T-helper 1 cell treated with Interleukin-12 subunit alpha and Interleukin-12 subunit beta and Interleukin-4 antibody, amounts not matched to agents 30 μg/mL and 1 μg/mL, for 36 hours (primary cell): ENCODE results near the gene EPHA6.
"Not testable (repeated sequence)": the region's sequence is repeated elsewhere in the genome, so short reads cannot be mapped to it uniquely, and the experiment has no call there.

ENCODE experiments used
- H3K27ac Mint-ChIP-seq: one replicate; pipeline ENCODE4 v1.8.0; 2021; ENCODE audit warnings: mild to moderate bottlenecking, mixed read lengths
- H3K27me3 Mint-ChIP-seq: one replicate; pipeline ENCODE4 v1.8.0; 2021; ENCODE audit warnings: low read depth, mixed read lengths
- H3K36me3 Mint-ChIP-seq: one replicate; pipeline ENCODE4 v1.8.0; 2021; ENCODE audit warnings: low read depth, mixed read lengths
- H3K4me1 Mint-ChIP-seq: one replicate; pipeline ENCODE4 v1.8.0; 2021; ENCODE audit warnings: low read depth, mixed read lengths
- H3K4me3 Mint-ChIP-seq: one replicate; pipeline ENCODE4 v1.8.0; 2021; ENCODE audit warnings: mild to moderate bottlenecking, moderate library complexity, mixed read lengths
- H3K9me3 Mint-ChIP-seq: one replicate; pipeline ENCODE4 v1.8.0; 2021; ENCODE audit warnings: mixed read lengths

The EPHA6 gene

DNA sequence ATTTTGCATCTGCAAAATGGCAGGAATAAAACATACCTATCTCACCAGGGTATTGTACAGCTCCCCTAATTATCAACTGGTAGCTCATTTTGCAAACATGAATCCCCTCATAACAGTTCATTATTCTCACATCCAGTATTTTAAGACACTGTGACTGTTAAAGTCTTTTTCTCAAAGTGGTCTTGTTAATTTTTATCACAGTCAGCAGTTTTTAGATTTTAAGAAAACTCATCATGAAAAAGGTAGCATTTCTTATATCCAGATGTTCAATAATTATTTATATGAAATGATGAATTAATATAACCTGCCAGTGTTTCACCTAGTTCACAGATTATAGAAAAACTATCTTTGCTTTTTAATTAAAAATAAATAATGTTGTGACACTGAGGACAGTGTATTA is 595.2 kb downstream of the EPHA6 start:
- Mint-ChIP-seq H3K4me3 (no peak overlapping the region), H3K4me1 (no peaks in the 10 kb centered on the region), H3K27me3 (no peaks in the 10 kb centered on the region), H3K9me3 (no peaks in the 10 kb centered on the region), H3K27ac (no peak overlapping the region), H3K36me3 (no peaks in the 10 kb centered on the region)

DNA sequence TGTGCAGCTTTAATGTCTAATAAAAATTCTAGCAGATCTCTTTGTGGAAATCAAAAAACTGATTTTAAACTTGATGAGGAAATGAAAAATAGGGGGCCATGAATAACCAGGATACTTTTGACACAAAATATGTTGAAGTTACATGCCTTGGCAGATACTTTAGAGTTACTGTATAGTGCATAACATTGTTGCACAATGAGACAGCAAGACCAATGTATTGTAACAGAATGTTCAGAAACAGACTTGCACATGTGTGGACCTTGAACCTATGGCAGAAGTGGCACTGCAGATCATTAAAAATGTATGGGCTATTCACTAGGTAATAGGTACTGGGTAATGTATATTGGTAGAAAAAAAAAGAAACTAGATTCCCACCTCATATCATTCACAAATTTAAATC is 607.2 kb downstream of the EPHA6 start:
- H3K36me3 Mint-ChIP-seq = no peaks in the 10 kb centered on the region
- no peaks in the 10 kb centered on the region for H3K4me1 Mint-ChIP-seq
- no peaks in the 10 kb centered on the region for H3K27me3 Mint-ChIP-seq
- no peak overlapping the region for H3K27ac Mint-ChIP-seq
- H3K9me3 Mint-ChIP-seq = no peaks in the 10 kb centered on the region
- H3K4me3 Mint-ChIP-seq = no peak overlapping the region

- Mint-ChIP-seq H3K4me3 (no peak overlapping the region), H3K36me3 (no peaks in the 10 kb centered on the region), H3K27me3 (no peaks in the 10 kb centered on the region), H3K4me1 (no peaks in the 10 kb centered on the region), H3K9me3 (no peaks in the 10 kb centered on the region), H3K27ac (no peak overlapping the region)
Observed at GRCh38 chr3:97425002-97425401, 610.6 kb downstream of the EPHA6 start.

DNA sequence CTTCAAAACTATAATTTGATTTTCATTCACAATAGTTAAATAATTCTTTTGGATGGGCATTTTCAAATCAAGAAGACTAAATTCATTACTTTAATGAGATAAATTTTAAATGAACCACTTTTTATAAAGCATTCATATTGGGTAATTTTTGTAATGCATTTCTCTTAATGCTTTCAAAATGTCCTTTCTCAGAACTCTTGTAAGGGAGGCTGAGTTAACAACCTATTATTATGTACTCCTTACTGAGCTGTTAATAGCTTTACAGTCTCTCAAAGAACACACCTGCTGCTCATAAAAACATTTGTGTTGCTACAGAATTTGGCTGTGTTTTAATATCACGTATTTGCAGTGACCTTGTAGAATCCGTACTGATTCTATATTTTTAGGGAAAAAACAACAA is 616.2 kb downstream of the EPHA6 start:
- Mint-ChIP-seq H3K27me3 (no peaks in the 10 kb centered on the region), H3K9me3 (no peaks in the 10 kb centered on the region), H3K4me3 (no peak overlapping the region), H3K27ac (no peak overlapping the region), H3K4me1 (no peaks in the 10 kb centered on the region), H3K36me3 (no peaks in the 10 kb centered on the region)

GRCh38 chr3:97432914-97433313 is 618.5 kb downstream of the EPHA6 start:
- Mint-ChIP-seq H3K4me1 (no peaks in the 10 kb centered on the region), H3K9me3 (no peaks in the 10 kb centered on the region), H3K36me3 (no peaks in the 10 kb centered on the region), H3K27me3 (no peaks in the 10 kb centered on the region), H3K27ac (no peak overlapping the region), H3K4me3 (no peak overlapping the region)

- Mint-ChIP-seq H3K36me3 (no peaks in the 10 kb centered on the region), H3K27me3 (no peaks in the 10 kb centered on the region), H3K27ac (no peak overlapping the region), H3K4me3 (no peak overlapping the region), H3K4me1 (no peaks in the 10 kb centered on the region), H3K9me3 (no peaks in the 10 kb centered on the region)
Observed at GRCh38 chr3:97438131-97438530, 623.7 kb downstream of the EPHA6 start.

- H3K27ac Mint-ChIP-seq = no peak overlapping the region
- H3K27me3 Mint-ChIP-seq = no peaks in the 10 kb centered on the region
- no peaks in the 10 kb centered on the region for H3K4me1 Mint-ChIP-seq
Observed at GRCh38 chr3:97439373-97439772, 625.0 kb downstream of the EPHA6 start.

GRCh38 chr3:97464035-97464434 is 649.6 kb downstream of the EPHA6 start:
- Mint-ChIP-seq H3K4me1 (no peaks in the 10 kb centered on the region), H3K4me3 (no peak overlapping the region), H3K27me3 (no peaks in the 10 kb centered on the region), H3K9me3 (no peaks in the 10 kb centered on the region), H3K27ac (no peak overlapping the region), H3K36me3 (no peaks in the 10 kb centered on the region)

More at GRCh38 chr3:97439373-97439772, 625.0 kb downstream of the EPHA6 start:
- no peaks in the 10 kb centered on the region for H3K9me3 Mint-ChIP-seq
- H3K4me3 Mint-ChIP-seq = no peak overlapping the region
- H3K36me3 Mint-ChIP-seq = no peaks in the 10 kb centered on the region

GRCh38 chr3:97470481-97470880 is 656.1 kb downstream of the EPHA6 start:
- Mint-ChIP-seq H3K27me3 (no peaks in the 10 kb centered on the region), H3K9me3 (no peaks in the 10 kb centered on the region), H3K4me3 (no peak overlapping the region), H3K4me1 (no peaks in the 10 kb centered on the region), H3K27ac (no peak overlapping the region), H3K36me3 (no peaks in the 10 kb centered on the region)

DNA sequence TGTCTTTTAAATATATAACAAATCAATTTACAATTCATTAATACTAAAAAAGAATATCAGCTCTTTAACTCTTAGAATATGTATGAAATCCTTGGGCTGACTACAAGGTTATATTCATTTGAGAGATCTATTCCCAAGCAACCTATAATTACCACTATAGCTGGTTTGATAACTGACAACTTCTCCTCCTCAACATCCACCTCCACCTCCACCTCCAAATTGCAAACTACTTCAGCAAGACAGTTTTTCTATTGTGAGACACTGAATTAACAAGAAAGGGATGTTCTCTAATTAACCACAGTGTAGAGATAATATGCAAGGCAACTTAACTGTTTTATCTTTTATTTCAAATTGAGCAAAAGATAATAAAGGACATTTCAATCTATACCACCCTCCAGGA is 665.3 kb downstream of the EPHA6 start:
- H3K4me1 Mint-ChIP-seq = no peaks in the 10 kb centered on the region
- no peak overlapping the region for H3K27ac Mint-ChIP-seq
- H3K27me3 Mint-ChIP-seq = no peaks in the 10 kb centered on the region
- H3K4me3 Mint-ChIP-seq = no peak overlapping the region
- no peaks in the 10 kb centered on the region for H3K9me3 Mint-ChIP-seq
- no peaks in the 10 kb centered on the region for H3K36me3 Mint-ChIP-seq

DNA sequence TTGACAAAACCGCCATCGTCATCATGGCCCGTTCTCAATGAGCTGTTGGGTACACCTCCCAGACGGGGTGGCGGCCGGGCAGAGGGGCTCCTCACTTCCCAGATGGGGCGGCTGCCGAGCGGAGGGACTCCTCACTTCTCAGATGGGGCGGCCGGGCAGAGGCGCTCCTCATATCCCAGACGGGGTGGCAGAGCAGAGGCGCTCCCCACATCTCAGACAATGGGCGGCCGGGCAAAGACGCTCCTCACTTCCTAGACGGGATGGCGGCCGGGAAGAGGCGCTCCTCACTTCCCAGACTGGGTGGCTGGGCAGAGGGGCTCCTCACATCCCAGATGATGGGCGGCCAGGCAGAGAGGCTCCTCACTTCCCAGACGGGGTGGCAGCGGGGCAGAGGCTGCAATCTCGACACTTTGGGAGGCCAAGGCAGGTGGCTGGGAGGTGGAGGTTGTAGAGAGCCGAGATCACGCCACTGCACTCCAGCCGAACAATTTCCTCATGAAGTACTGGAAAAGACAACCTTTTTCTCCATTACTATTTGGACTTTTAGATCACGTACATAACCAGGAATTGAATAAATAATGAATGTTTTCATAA is 666.4 kb downstream of the EPHA6 start:
- not testable (repeated sequence) for H3K9me3 Mint-ChIP-seq, H3K4me3 Mint-ChIP-seq, H3K27ac Mint-ChIP-seq, H3K4me1 Mint-ChIP-seq, H3K27me3 Mint-ChIP-seq, H3K36me3 Mint-ChIP-seq

- H3K36me3 Mint-ChIP-seq = no peaks in the 10 kb centered on the region
- no peak overlapping the region for H3K4me3 Mint-ChIP-seq
- no peak overlapping the region for H3K27ac Mint-ChIP-seq
- no peaks in the 10 kb centered on the region for H3K9me3 Mint-ChIP-seq
- H3K4me1 Mint-ChIP-seq = no peaks in the 10 kb centered on the region
- no peaks in the 10 kb centered on the region for H3K27me3 Mint-ChIP-seq
Observed at GRCh38 chr3:97481416-97481815, 667.0 kb downstream of the EPHA6 start.

DNA sequence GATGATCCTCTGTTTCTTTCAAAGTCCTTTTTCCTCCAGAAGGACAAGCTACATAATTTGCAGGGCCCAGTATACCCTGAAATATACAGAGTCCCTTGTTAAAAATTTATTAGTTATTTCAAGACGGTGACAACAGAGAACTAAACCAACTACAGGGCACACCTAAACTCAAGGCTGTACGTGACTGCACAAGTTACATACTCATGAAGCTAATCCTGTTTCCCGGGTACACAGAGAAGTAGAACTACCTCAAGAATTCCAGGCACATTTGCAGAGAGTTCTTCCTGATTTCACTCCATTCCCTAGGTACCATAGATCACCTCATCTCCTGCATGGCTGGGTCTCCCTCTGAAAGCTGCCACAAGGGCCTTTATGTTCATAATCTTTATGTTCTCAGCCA is 670.8 kb downstream of the EPHA6 start:
- Mint-ChIP-seq H3K9me3 (no peaks in the 10 kb centered on the region), H3K4me3 (no peak overlapping the region), H3K27me3 (no peaks in the 10 kb centered on the region), H3K4me1 (no peaks in the 10 kb centered on the region), H3K27ac (no peak overlapping the region), H3K36me3 (no peaks in the 10 kb centered on the region)

GRCh38 chr3:97487587-97487986 is 673.2 kb downstream of the EPHA6 start:
- Mint-ChIP-seq H3K36me3 (no peaks in the 10 kb centered on the region), H3K4me3 (no peak overlapping the region), H3K4me1 (no peaks in the 10 kb centered on the region), H3K27me3 (no peaks in the 10 kb centered on the region), H3K9me3 (no peaks in the 10 kb centered on the region), H3K27ac (no peak overlapping the region)

GRCh38 chr3:97488741-97489140 is 674.3 kb downstream of the EPHA6 start:
- H3K27ac Mint-ChIP-seq = no peak overlapping the region
- no peaks in the 10 kb centered on the region for H3K9me3 Mint-ChIP-seq
- H3K4me3 Mint-ChIP-seq = no peak overlapping the region
- H3K4me1 Mint-ChIP-seq = no peaks in the 10 kb centered on the region
- no peaks in the 10 kb centered on the region for H3K27me3 Mint-ChIP-seq
- no peaks in the 10 kb centered on the region for H3K36me3 Mint-ChIP-seq

DNA sequence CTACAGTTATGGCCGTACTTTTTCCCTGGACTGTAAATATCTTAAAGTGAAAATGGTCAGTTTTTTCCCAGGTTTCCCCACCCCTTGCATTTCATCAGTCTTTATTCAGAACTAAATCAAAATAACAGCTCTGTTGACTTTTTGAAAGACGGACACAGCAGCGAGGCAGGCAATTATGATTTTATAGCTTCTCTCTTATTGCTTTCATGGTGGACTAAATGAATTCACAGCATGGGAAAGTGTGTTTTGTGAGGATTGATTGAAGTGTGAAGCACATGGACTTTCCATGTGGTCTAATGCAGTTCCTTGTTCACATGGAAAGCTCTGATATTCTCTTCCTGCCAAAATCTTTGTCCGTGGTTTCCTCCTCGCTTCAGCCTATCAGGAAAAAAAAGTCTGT is 681.5 kb downstream of the EPHA6 start:
- H3K36me3 Mint-ChIP-seq = no peaks in the 10 kb centered on the region
- H3K9me3 Mint-ChIP-seq = no peaks in the 10 kb centered on the region
- no peaks in the 10 kb centered on the region for H3K27me3 Mint-ChIP-seq
- H3K4me1 Mint-ChIP-seq = no peaks in the 10 kb centered on the region
- no peak overlapping the region for H3K4me3 Mint-ChIP-seq
- no peak overlapping the region for H3K27ac Mint-ChIP-seq
